Measurements from ENCODE around the gene RBM45. TPM values are rescaled to one million over a fixed set of nuclear protein-coding genes. Genes with fewer than 3 reads are reported as not detected.
A peak's percentile ranks its signal among the peaks of the same experiment; 100 is the strongest.

Gene RBM45, protein sequence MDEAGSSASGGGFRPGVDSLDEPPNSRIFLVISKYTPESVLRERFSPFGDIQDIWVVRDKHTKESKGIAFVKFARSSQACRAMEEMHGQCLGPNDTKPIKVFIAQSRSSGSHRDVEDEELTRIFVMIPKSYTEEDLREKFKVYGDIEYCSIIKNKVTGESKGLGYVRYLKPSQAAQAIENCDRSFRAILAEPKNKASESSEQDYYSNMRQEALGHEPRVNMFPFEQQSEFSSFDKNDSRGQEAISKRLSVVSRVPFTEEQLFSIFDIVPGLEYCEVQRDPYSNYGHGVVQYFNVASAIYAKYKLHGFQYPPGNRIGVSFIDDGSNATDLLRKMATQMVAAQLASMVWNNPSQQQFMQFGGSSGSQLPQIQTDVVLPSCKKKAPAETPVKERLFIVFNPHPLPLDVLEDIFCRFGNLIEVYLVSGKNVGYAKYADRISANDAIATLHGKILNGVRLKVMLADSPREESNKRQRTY
- total RNA-seq: 10 to 100 TPM; 13.4 to 18.3 (median 14.5) TPM
- long read RNA-seq, donor 1, transcript RBM45-201 (10 exons, 1,785 nt): major isoform, 10 of 13 reads
- long read RNA-seq, donor 1, partial matches to known transcripts: 1 of 13 reads
- long read RNA-seq, donor 1, other reads (novel, unspliced or antisense): 0 of 13 reads
- long read RNA-seq, donor 2, transcript RBM45-201 (10 exons, 1,785 nt): major isoform, 9 of 12 reads
- long read RNA-seq, donor 2, partial matches to known transcripts: 1 of 12 reads
- long read RNA-seq, donor 2, other reads (novel, unspliced or antisense): 1 of 12 reads

- peak; percentile 94 to 95 (median 94) for DNase-seq
- intact Hi-C loops (cut with DNase I, micrococcal nuclease): no loop called here
- TF ChIP-seq CTCF (IDR thresholded peaks at IDR 0.05): peak; percentile 96
- peaks cover 10% of the 10 kb centered on the region for H3K4me1 ChIP-seq (ENCODE audit: low read depth)
- no peaks in the 10 kb centered on the region for H3K36me3 ChIP-seq (ENCODE audit: low read depth)
- H3K4me3 ChIP-seq: peak within 1 kb of the TSS; percentile 44
- H3K9me3 ChIP-seq: no peaks in the 10 kb centered on the region
- peak; percentile 100 for ATAC-seq
Observed at GRCh38 chr2:178112202-178113152, at the start of gene RBM45. RBM45 (plus strand) TSS chr2:178112437; CDS start chr2:178112547, 110 bp downstream.

- Histone ChIP-seq H3K4me3 (no peak overlapping the region), H3K9me3 (no peaks in the 10 kb centered on the region), H3K36me3 (ENCODE audit: low read depth) (no peaks in the 10 kb centered on the region), H3K4me1 (ENCODE audit: low read depth) (no peaks in the 10 kb centered on the region)
- TF ChIP-seq CTCF (IDR thresholded peaks at IDR 0.05): no peak
- intact Hi-C loops (cut with DNase I, micrococcal nuclease): no loop called here
- DNase-seq (no peak), ATAC-seq (no peak)
Observed at GRCh38 chr2:178066324-178066723, 45.9 kb upstream of the RBM45 start.

- intact Hi-C loops (cut with DNase I, micrococcal nuclease): no loop called here
- DNase-seq (no peak), ATAC-seq (no peak)
- Histone ChIP-seq H3K36me3 (ENCODE audit: low read depth) (no peaks in the 10 kb centered on the region), H3K4me1 (ENCODE audit: low read depth) (no peaks in the 10 kb centered on the region), H3K4me3 (no peak overlapping the region), H3K9me3 (no peaks in the 10 kb centered on the region)
- no peak for TF ChIP-seq CTCF (IDR thresholded peaks at IDR 0.05)
Observed at GRCh38 chr2:178066890-178067669, 45.2 kb upstream of the RBM45 start.

DNA sequence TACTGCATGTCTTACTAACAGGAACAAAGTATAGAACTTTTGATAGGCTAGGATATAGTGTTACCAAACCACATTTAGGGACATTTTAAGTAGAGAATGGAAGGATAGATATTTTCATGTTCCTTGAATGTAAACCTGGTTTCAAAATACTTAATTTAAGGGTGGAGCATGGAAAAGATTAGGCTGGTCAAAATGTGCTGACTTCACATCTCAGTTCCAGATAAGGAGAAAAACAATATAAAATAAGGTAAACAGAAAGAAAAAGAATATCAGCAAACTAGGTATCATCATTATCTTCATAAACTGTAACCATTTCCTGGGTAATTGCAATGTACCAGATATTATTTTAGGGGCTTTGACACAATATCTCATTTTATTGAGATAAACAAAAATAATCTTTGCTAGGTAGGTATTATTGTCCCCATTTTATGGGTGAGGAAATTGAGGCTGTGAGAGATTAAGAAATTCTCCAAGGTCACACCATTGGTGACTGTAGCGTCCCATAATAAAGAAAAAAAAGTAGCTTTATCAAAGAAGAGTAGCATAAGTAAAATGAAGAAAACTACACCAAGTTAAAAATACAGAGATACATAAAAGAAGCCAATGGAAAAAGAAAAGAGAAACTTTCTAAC is 43.3 kb upstream of the RBM45 start:
- no peaks in the 10 kb centered on the region for H3K36me3 ChIP-seq (ENCODE audit: low read depth)
- TF ChIP-seq CTCF (IDR thresholded peaks at IDR 0.05): no peak
- DNase-seq (no peak), ATAC-seq (no peak)
- H3K4me1 ChIP-seq (ENCODE audit: low read depth): peaks cover 8% of the 10 kb centered on the region
- no peak overlapping the region for H3K4me3 ChIP-seq
- no peaks in the 10 kb centered on the region for H3K9me3 ChIP-seq
- intact Hi-C loops (cut with DNase I, micrococcal nuclease): no loop called here
